Endothelial cell of umbilical vein (primary cell): ENCODE results near the gene SPATA31E1. TPM values are rescaled to one million over a fixed set of nuclear protein-coding genes. Genes with fewer than 3 reads are reported as not detected.

ENCODE experiments used
- BruUV-seq: library from RNA; stranded (reverse); fragments of 400-500 nt; replicated peaks from 2 replicates; lab custom pipeline; 2021; lab: Mats Ljungman, UMichigan
- CTCF ChIA-PET: fragments of 300-600, 350-600 bp; sonication (Branson Sonifier 250); formaldehyde crosslinking; loops from one replicate; lab custom pipeline; 2021; ENCODE audit warnings: antibody characterized with exemption, inconsistent platforms; lab: Charles Lee
- POLR2A ChIA-PET: fragments of 300-600, 350-600 bp; sonication (Branson Sonifier 250); formaldehyde crosslinking; loops from one replicate; lab custom pipeline; 2021; ENCODE audit warnings: antibody characterized with exemption, inconsistent platforms; lab: Charles Lee
- DNase-seq: peaks from one replicate; pipeline ENCODE4 v3.0.0-alpha.2; 2011; ENCODE audit warnings: low read depth, low spot score
- FAIRE-seq: peaks from 2 replicates; lab custom pipeline; 2011; peaks lifted over from hg19 to GRCh38; lab: Jason Lieb, UNC
- H2AFZ ChIP-seq: 2 replicates; pipeline ENCODE4 v1.6.0; 2012; ENCODE audit warnings: low read depth, low read length, control low read depth, inconsistent platforms
- H3K27ac ChIP-seq: 2 replicates; pipeline ENCODE4 v1.5.1; 2011; ENCODE audit warnings: low read depth, mild to moderate bottlenecking, control low read depth, low read length, moderate library complexity; ENCODE audit not compliant: insufficient read depth
- H3K27me3 ChIP-seq, 2 experiments: 2 replicates each; pipeline versions ENCODE4 v1.6.0 to v1.6.1; 2011; ENCODE audit warnings: low read length in 2 of 2, mixed read lengths in 1 of 2; ENCODE audit not compliant: control insufficient read depth in 2 of 2, insufficient read depth in 2 of 2
- H3K36me3 ChIP-seq, 2 experiments: 2 replicates in 1 of 2; 3 replicates in 1 of 2; pipeline ENCODE4 v1.5.1; 2011; ENCODE audit warnings: low read length in 2 of 2, mild to moderate bottlenecking in 1 of 2, moderate library complexity in 1 of 2; ENCODE audit not compliant: control insufficient read depth in 2 of 2, insufficient read depth in 2 of 2; ENCODE audit errors: extremely low read depth in 1 of 2
- H3K4me1 ChIP-seq: 3 replicates; pipeline ENCODE4 v1.5.1; 2011; ENCODE audit warnings: mild to moderate bottlenecking, low read length; ENCODE audit not compliant: control insufficient read depth, insufficient read depth; ENCODE audit errors: extremely low read depth
- H3K4me2 ChIP-seq: 2 replicates; pipeline ENCODE4 v1.6.1; 2011; ENCODE audit warnings: low read length, control low read depth, mixed read lengths; ENCODE audit not compliant: insufficient read depth
- H3K4me3 ChIP-seq, 3 experiments: fragments of 200-600 bp in 1 of 3; sonication (generic), shearing (Covaris generic) in 1 of 3; replicated peaks in 1 of 3; 2 replicates each; pipeline ENCODE4 v1.5.1; 2011 to 2016; ENCODE audit warnings: control low read depth in 3 of 3, low read length in 3 of 3, mild to moderate bottlenecking in 2 of 3, inconsistent platforms in 1 of 3, low read depth in 1 of 3, moderate library complexity in 1 of 3; ENCODE audit not compliant: insufficient read depth in 1 of 3
- H3K79me2 ChIP-seq: 2 replicates; pipeline ENCODE4 v1.6.0; 2012; ENCODE audit warnings: low read length, inconsistent platforms; ENCODE audit not compliant: control insufficient read depth, insufficient read depth
- H3K9ac ChIP-seq: replicated peaks from 2 replicates; pipeline ENCODE3; 2011; ENCODE audit warnings: low read length, control low read depth; ENCODE audit not compliant: insufficient read depth; ENCODE audit errors: extremely low read depth
- H3K9me1 ChIP-seq: replicated peaks from 3 replicates; pipeline ENCODE4 v1.6.0; 2011; ENCODE audit warnings: mild to moderate bottlenecking, low read length; ENCODE audit not compliant: control insufficient read depth, insufficient read depth; ENCODE audit errors: extremely low read depth
- H3K9me3 ChIP-seq: replicated peaks from 2 replicates; pipeline ENCODE4 v1.5.1; 2012; ENCODE audit warnings: low read length, inconsistent platforms; ENCODE audit not compliant: control insufficient read depth, insufficient read depth
- H4K20me1 ChIP-seq: replicated peaks from 2 replicates; pipeline ENCODE3; 2011; ENCODE audit warnings: mild to moderate bottlenecking, low read length; ENCODE audit not compliant: control insufficient read depth, insufficient read depth; ENCODE audit errors: extremely low read depth
- CTCF ChIP-seq, 2 donors: IDR thresholded peaks; 1 replicate in 1 of 2; 2 replicates in 1 of 2; pipeline ENCODE4 v1.5.1; 2011; ENCODE audit warnings: low read length in 2 of 2, mild to moderate bottlenecking in 2 of 2, moderate library complexity in 2 of 2, control low read depth in 1 of 2, inconsistent platforms in 1 of 2, low read depth in 1 of 2; ENCODE audit not compliant: insufficient read depth in 1 of 2; ENCODE audit errors: extremely low read depth in 1 of 2
- EZH2 ChIP-seq: IDR thresholded peaks from 2 replicates; pipeline ENCODE4 v1.6.1; 2012; ENCODE audit warnings: borderline replicate concordance, low read depth, mild to moderate bottlenecking, moderate library complexity, low read length, inconsistent platforms; ENCODE audit not compliant: severe bottlenecking
- FOS ChIP-seq: IDR thresholded peaks from 2 replicates; pipeline ENCODE4 v1.6.1; 2011; ENCODE audit warnings: mild to moderate bottlenecking, low read length, moderate library complexity, borderline replicate concordance; ENCODE audit not compliant: insufficient read depth
- GATA2 ChIP-seq: IDR thresholded peaks from 2 replicates; pipeline ENCODE4 v1.7.0; 2011; ENCODE audit warnings: low read depth, mild to moderate bottlenecking, moderate library complexity, mixed read lengths, low read length; ENCODE audit not compliant: insufficient read length, insufficient read depth
- JUN ChIP-seq: IDR thresholded peaks from 2 replicates; pipeline ENCODE4 v1.6.1; 2011; ENCODE audit warnings: borderline replicate concordance, low read depth; ENCODE audit not compliant: insufficient read length, insufficient read depth
- MAX ChIP-seq: IDR thresholded peaks from 2 replicates; pipeline ENCODE4 v1.6.1; 2011; ENCODE audit not compliant: insufficient read depth, insufficient read length
- MYC ChIP-seq: IDR thresholded peaks from one replicate; pipeline ENCODE4 v1.6.1; 2011; ENCODE audit warnings: mild to moderate bottlenecking, low read depth, low read length
- POLR2A ChIP-seq: IDR thresholded peaks from 2 replicates; pipeline ENCODE4 v1.6.1; 2012; ENCODE audit warnings: low read depth, mild to moderate bottlenecking, control low read depth, low read length
- POLR2AphosphoS5 ChIP-seq: IDR thresholded peaks from 2 replicates; pipeline ENCODE4 v1.6.1; 2012; ENCODE audit warnings: low read depth, mild to moderate bottlenecking, control low read depth, low read length, moderate library complexity; ENCODE audit not compliant: insufficient read depth
- dilution Hi-C: fragments of 300-500 bp; cut with MboI; formaldehyde crosslinking; loops from one replicate; pipeline ENCODE4 v1.15.0; 2019; ENCODE audit warnings: low sequenced_read_pairs; ENCODE audit not compliant: extremely low pct_ligation_motif_present
- intact Hi-C: fragments of 100-400 bp; cut with micrococcal nuclease; formaldehyde crosslinking; loops from one replicate; pipeline ENCODE4 v1.10.0; 2022
- polyA plus RNA-seq, 4 experiments: library from polyadenylated mRNA; depleted of rRNA in 3 of 4; stranded (reverse) in 3 of 4; unstranded in 1 of 4; fragments of >200 nt; gene quantifications; 2 replicates each; pipeline versions ENCODE4 v1.2.1 to v1.2.3, GENCODE V29; 2011 to 2012; ENCODE audit warnings: missing spikeins in 1 of 4
- total RNA-seq: library from RNA; stranded (reverse); gene quantifications from 2 replicates; pipeline ENCODE4 v1.2.3, GENCODE V29; 2021

SPATA31E1 gene
- total and polyA plus RNA-seq, 2 donors (not counting 3 experiments of a cell fraction or from before 2014, with no cell fraction given): not detected

- Histone ChIP-seq H2AFZ (no peak overlapping the region), H3K9me3 (no peaks in the 10 kb centered on the region), H3K4me1 (no peaks in the 10 kb centered on the region), H3K4me2 (no peak overlapping the region), H3K79me2 (no peaks in the 10 kb centered on the region), H4K20me1 (no peaks in the 10 kb centered on the region), H3K9me1 (no peaks in the 10 kb centered on the region), H3K27ac (no peak overlapping the region), H3K27me3 (no peaks in the 10 kb centered on the region), H3K36me3 (no peaks in the 10 kb centered on the region), H3K9ac (no peak overlapping the region), H3K4me3 (no peak overlapping the region)
- dilution Hi-C loops (no loop called here), intact Hi-C loops (loop anchor here (10.0 kb wide), 1 partner anchor 501 kb away; no protein-coding TSS in a partner anchor)
- no TSS peak for BruUV-seq
- ChIA-PET POLR2A (no interaction called here), CTCF (no interaction called here)
- FAIRE-seq (no peak), DNase-seq (no peak)
- TF ChIP-seq EZH2 (no peak), MYC (no peak), POLR2A (no peak)
Observed at GRCh38 chr9:87853876-87854579, 28.6 kb upstream of the SPATA31E1 start.

- Histone ChIP-seq H3K9ac (no peak overlapping the region), H3K27me3 (no peaks in the 10 kb centered on the region), H3K27ac (no peak overlapping the region), H3K4me2 (no peak overlapping the region), H3K9me1 (no peaks in the 10 kb centered on the region), H3K36me3 (no peaks in the 10 kb centered on the region), H3K4me1 (no peaks in the 10 kb centered on the region), H4K20me1 (no peaks in the 10 kb centered on the region), H3K9me3 (no peaks in the 10 kb centered on the region), H3K79me2 (no peaks in the 10 kb centered on the region), H3K4me3 (no peak overlapping the region), H2AFZ (no peak overlapping the region)
- TF ChIP-seq MAX (no peak), GATA2 (no peak), FOS (no peak), POLR2AphosphoS5 (no peak), MYC (no peak), POLR2A (no peak), JUN (no peak), EZH2 (no peak), CTCF (IDR thresholded peaks at IDR 0.05; ENCODE audit: extremely low read depth in 1 of 2, insufficient read depth in 1 of 2, low read depth in 1 of 2, low read length in 2 of 2) (no peak)
- intact Hi-C loops (loop anchor here (10.0 kb wide), 1 partner anchor 500 kb away; no protein-coding TSS in a partner anchor), dilution Hi-C loops (no loop called here)
- no peak for FAIRE-seq
- DNase-seq: no peak
- BruUV-seq: no TSS peak
- ChIA-PET POLR2A (no interaction called here), CTCF (no interaction called here)
Observed at GRCh38 chr9:87854580-87854955, 28.1 kb upstream of the SPATA31E1 start.
